GM11168 (cell line): ENCODE data around the gene DENND1A.

Experiments
- in situ Hi-C: fragments of 300-500 bp; cut with MboI; formaldehyde crosslinking; loops from one replicate; pipeline ENCODE4 v1.12.0; 2022; ENCODE audit warnings: low sequenced_read_pairs; ENCODE audit not compliant: unreplicated experiment

The DENND1A gene

GRCh38 chr9:123371228-123371584 is 558.7 kb downstream of the DENND1A start:
- in situ Hi-C loops = no loop called here

- in situ Hi-C loops = no loop called here
Measured at GRCh38 chr9:123370526-123371227, 559.2 kb downstream of the DENND1A start.

- in situ Hi-C loops = no loop called here
Measured at GRCh38 chr9:123370108-123370507, 559.8 kb downstream of the DENND1A start.

GRCh38 chr9:123369296-123369695 is 560.6 kb downstream of the DENND1A start:
- in situ Hi-C loops = no loop called here

GRCh38 chr9:123368536-123369153 is 561.3 kb downstream of the DENND1A start:
- in situ Hi-C loops = no loop called here

GRCh38 chr9:123368023-123368422 is 561.9 kb downstream of the DENND1A start:
- in situ Hi-C loops = no loop called here

- in situ Hi-C loops = no loop called here
Measured at GRCh38 chr9:123365881-123366528, 563.9 kb downstream of the DENND1A start.

GRCh38 chr9:123365287-123365880 is 564.5 kb downstream of the DENND1A start:
- in situ Hi-C loops = no loop called here

- in situ Hi-C loops = no loop called here
Measured at GRCh38 chr9:123364241-123364824, 565.6 kb downstream of the DENND1A start.

- in situ Hi-C loops = no loop called here
Measured at GRCh38 chr9:123362856-123363255, 567.1 kb downstream of the DENND1A start.

GRCh38 chr9:123361731-123362510 is 568.0 kb downstream of the DENND1A start:
- in situ Hi-C loops = no loop called here

GRCh38 chr9:123361086-123361730 is 568.7 kb downstream of the DENND1A start:
- in situ Hi-C loops = no loop called here

- in situ Hi-C loops = no loop called here
Measured at GRCh38 chr9:123360161-123361085, 569.5 kb downstream of the DENND1A start.

- in situ Hi-C loops = no loop called here
Measured at GRCh38 chr9:123359546-123359945, 570.4 kb downstream of the DENND1A start.

GRCh38 chr9:123359106-123359505 is 570.8 kb downstream of the DENND1A start:
- in situ Hi-C loops = no loop called here

GRCh38 chr9:123358181-123358905 is 571.6 kb downstream of the DENND1A start:
- in situ Hi-C loops = no loop called here

GRCh38 chr9:123357743-123358059 is 572.2 kb downstream of the DENND1A start:
- in situ Hi-C loops = no loop called here
